GM23248 (cell line): Measurements from ENCODE around the gene PPP6R2.

ENCODE experiments used
- EZH2 ChIP-seq: fragments of 200-600 bp; sonication (generic); IDR thresholded peaks from 2 replicates; pipeline ENCODE4 v1.6.1; 2018; ENCODE audit warnings: antibody characterized with exemption, mild to moderate bottlenecking; ENCODE audit not compliant: insufficient read depth, poor library complexity, severe bottlenecking
- EZH2phosphoT487 ChIP-seq: fragments of 200-600 bp; sonication (generic); IDR thresholded peaks from 2 replicates; pipeline ENCODE4 v1.6.1; 2018; ENCODE audit warnings: antibody characterized with exemption, moderate library complexity, mild to moderate bottlenecking, low read depth; ENCODE audit not compliant: insufficient read depth

DNA sequence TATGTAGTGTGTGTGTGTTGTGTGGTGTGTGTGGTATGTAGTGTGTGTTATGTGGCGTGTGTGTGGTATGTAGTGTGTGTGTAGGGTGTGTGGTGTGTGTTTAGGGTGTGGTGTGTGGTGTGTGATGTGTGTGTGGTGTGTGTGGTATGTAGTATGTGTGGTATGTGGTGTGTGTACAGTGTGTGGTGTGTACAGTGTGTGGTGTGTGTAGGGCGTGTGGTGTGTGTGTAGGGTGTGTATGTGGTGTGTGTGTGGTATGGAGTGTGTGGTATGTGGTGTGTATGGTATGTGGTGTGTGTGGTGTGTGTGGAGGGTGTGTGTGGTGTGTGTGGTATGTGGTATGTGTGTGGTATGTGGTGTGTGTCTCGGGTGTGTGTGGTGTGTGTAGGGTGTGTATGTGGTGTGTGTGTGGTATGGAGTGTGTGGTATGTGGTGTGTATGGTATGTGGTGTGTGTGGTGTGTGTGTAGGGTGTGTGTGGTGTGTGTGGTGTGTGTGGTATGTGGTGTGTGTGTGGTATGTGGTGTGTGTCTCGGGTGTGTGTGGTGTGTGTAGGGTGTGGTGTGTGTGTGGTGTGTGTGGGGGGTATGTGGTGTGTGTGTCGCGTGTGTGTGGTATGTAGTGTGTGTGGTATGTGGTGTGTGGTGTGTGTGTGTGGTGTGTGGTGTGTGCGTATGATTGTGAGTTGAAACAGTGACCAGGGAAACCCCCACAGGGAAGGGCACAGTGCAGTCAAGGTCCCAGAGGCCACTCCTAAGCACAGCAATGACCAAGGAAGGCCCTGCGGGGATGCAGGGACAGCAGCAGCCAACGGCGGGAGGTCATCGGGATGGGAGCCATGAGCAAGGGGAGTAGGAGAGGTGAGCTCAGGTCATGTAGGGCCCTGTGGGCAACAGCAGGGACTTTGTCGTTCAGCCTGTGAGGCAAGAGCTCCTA is 2.9 kb upstream of the PPP6R2 start:
- TF ChIP-seq EZH2phosphoT487 (no peak), EZH2 (no peak)
